ENCODE data around the gene EFCC1.

DNA sequence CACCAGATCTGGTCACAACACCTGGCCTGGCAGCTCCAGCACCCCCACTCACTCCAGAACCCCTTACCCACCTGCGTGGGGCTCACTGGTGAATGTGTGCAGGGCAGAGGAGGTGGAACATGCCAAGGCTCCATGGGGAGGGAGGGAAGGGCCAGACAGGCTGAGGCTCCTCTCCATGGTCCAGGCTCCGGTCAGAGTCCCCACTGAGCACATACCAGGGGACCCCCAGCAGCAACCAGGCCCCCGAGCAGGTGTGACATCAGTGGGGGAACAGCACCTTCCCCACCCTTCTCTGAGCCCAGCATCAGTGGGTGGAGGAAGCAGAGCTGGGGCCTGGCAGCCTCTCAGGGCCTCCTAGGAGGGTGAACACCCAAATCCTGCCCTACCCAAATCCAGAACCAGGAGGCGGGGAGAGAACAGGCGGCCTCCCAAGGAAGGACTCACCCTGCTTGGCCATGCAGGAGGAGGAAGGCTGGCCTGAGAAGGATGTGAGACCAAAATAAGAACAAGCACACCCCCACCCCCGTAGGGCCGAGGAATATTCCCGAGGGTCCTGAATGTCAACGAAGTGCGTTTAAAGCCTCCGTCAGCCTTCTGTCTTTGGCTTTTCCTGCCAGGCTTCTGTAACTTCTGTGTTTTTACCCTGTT lies 58.3 kb downstream of the EFCC1 start:
- TF ChIP-seq CTCF (IDR thresholded peaks at IDR 0.05) (no peak), POLR2AphosphoS5 (IDR thresholded peaks at IDR 0.05) (no peak)

Data from gastroesophageal sphincter (tissue), 3 donors.